ENCODE results near the gene S100A1.
A peak's percentile ranks its signal among the peaks of the same experiment; 100 is the strongest.

The S100A1 gene

DNA sequence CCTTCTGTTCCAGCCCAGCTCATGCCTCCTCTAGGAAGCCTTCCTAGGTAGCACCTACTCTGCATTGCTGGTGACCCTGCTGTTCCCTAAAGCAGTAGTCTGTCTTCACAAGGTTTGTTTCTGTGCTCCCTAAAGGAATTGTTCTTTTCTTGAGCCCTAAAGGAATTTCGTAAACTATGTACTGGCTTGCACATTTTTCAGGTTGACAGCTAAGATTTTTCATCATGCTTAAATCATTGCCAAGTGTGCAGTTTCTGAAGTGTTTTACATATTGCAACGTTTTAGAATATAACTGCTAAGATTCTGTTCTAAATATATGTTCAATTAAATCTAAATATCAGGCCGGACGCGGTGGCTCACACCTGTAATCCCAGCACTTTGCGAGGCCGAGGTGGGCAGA, 28.4 kb upstream of the S100A1 start:
- Histone ChIP-seq H3K4me1 (ENCODE audit: insufficient read depth, insufficient read length) (peaks cover 14% of the 10 kb centered on the region), H3K27me3 (ENCODE audit: insufficient read depth, insufficient read length) (no peaks in the 10 kb centered on the region), H3K9ac (ENCODE audit: insufficient read length, low read depth) (no peak overlapping the region), H3K4me3 (ENCODE audit: insufficient read length, low read depth) (no peak overlapping the region), H3K9me3 (ENCODE audit: insufficient read depth, low read length) (no peaks in the 10 kb centered on the region), H3K36me3 (ENCODE audit: insufficient read depth, insufficient read length, low read length) (no peaks in the 10 kb centered on the region)
- no peak for DNase-seq (ENCODE audit: low read depth, low spot score)
- TF ChIP-seq SUZ12 (IDR thresholded peaks at IDR 0.05; ENCODE audit: extremely low read depth, insufficient read depth, insufficient read length) (no peak), YY1 (IDR thresholded peaks at IDR 0.05; ENCODE audit: insufficient read depth, insufficient read length) (no peak), ZNF274 (IDR thresholded peaks at IDR 0.05; ENCODE audit: low read depth, low read length) (no peak)

DNA sequence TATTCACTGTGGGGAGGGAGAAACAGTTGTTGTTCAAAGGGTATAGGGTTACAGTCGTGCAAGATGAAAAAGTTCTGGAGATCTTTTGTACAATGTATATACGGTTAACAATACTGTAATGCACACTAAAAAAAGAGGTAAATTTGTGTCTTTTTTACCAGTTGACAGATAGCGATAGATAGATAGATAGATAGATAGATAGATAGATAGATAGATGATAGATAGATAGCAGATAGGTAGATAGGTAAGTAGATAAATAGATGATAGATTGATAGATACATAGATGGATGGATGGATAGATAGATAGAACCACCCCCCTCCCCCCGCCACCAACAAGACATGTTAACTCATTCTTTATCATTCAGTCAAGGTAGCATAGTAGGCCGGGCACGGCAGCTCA, 25.5 kb upstream of the S100A1 start:
- Histone ChIP-seq H3K4me3 (ENCODE audit: insufficient read length, low read depth) (no peak overlapping the region), H3K36me3 (ENCODE audit: insufficient read depth, insufficient read length, low read length) (peaks cover 24% of the 10 kb centered on the region), H3K9ac (ENCODE audit: insufficient read length, low read depth) (no peak overlapping the region), H3K27me3 (ENCODE audit: insufficient read depth, insufficient read length) (no peaks in the 10 kb centered on the region), H3K9me3 (ENCODE audit: insufficient read depth, low read length) (no peaks in the 10 kb centered on the region), H3K4me1 (ENCODE audit: insufficient read depth, insufficient read length) (peaks cover 23% of the 10 kb centered on the region)
- DNase-seq (ENCODE audit: low read depth, low spot score) = no peak
- no peak for TF ChIP-seq YY1 (IDR thresholded peaks at IDR 0.05; ENCODE audit: insufficient read depth, insufficient read length)
- no peak for TF ChIP-seq ZNF274 (IDR thresholded peaks at IDR 0.05; ENCODE audit: low read depth, low read length)
- TF ChIP-seq SUZ12 (IDR thresholded peaks at IDR 0.05; ENCODE audit: extremely low read depth, insufficient read depth, insufficient read length) = no peak

DNA sequence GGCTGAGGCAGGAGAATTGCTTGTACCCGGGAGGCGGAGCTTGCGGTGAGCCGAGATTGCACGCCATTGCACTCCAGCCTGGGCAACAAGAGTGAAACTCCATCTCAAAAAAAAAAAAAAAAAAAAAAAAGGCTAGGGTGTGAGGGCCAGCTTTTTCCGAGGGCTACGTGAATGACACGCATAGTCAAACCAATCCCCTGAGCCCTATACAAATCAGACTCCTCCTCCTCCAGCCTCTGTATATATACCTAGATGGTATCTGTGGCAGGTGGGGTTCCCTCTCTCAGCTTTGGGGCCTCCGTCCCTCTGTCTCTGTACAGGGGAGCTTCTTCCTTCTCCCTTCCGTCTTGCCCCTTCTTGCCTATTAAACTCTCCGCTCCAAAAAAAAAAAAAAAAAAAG, 22.0 kb upstream of the S100A1 start:
- H3K4me1 ChIP-seq (ENCODE audit: insufficient read depth, insufficient read length) = peaks cover 37% of the 10 kb centered on the region
- H3K9me3 ChIP-seq (ENCODE audit: insufficient read depth, low read length) = no peaks in the 10 kb centered on the region
- H3K27me3 ChIP-seq (ENCODE audit: insufficient read depth, insufficient read length) = no peaks in the 10 kb centered on the region
- peaks cover 28% of the 10 kb centered on the region for H3K36me3 ChIP-seq (ENCODE audit: insufficient read depth, insufficient read length, low read length)
- DNase-seq (ENCODE audit: low read depth, low spot score) = no peak
- no peak overlapping the region for H3K9ac ChIP-seq (ENCODE audit: insufficient read length, low read depth)
- no peak overlapping the region for H3K4me3 ChIP-seq (ENCODE audit: insufficient read length, low read depth)
- TF ChIP-seq SUZ12 (IDR thresholded peaks at IDR 0.05; ENCODE audit: extremely low read depth, insufficient read depth, insufficient read length) (no peak), YY1 (IDR thresholded peaks at IDR 0.05; ENCODE audit: insufficient read depth, insufficient read length) (no peak), ZNF274 (IDR thresholded peaks at IDR 0.05; ENCODE audit: low read depth, low read length) (no peak)

DNA sequence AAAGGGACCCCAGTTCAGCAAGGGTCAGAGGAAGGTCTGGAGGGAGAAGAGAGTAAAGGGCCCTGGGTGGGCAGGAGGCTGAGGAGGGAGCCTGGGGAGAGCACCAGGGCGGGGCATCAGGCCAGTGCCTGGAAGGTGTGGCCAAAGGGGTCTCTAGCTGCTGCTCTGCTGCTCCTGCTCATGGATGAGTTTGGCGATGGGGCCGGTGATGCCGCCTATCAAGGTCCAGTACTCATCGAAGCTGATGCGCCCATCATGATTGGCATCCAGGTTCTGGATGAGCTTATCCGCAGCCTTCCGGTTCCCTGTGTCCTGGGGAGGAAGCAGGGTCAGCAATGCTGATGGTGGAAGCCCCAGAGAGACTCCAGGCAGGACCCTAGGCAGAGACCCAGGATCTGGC, 20.9 kb upstream of the S100A1 start:
- no peaks in the 10 kb centered on the region for H3K9me3 ChIP-seq (ENCODE audit: insufficient read depth, low read length)
- no peak overlapping the region for H3K4me3 ChIP-seq (ENCODE audit: insufficient read length, low read depth)
- peaks cover 43% of the 10 kb centered on the region for H3K4me1 ChIP-seq (ENCODE audit: insufficient read depth, insufficient read length)
- peaks cover 3% of the 10 kb centered on the region for H3K27me3 ChIP-seq (ENCODE audit: insufficient read depth, insufficient read length)
- DNase-seq (ENCODE audit: low read depth, low spot score) = no peak
- TF ChIP-seq SUZ12 (IDR thresholded peaks at IDR 0.05; ENCODE audit: extremely low read depth, insufficient read depth, insufficient read length) (no peak), YY1 (IDR thresholded peaks at IDR 0.05; ENCODE audit: insufficient read depth, insufficient read length) (no peak), ZNF274 (IDR thresholded peaks at IDR 0.05; ENCODE audit: low read depth, low read length) (no peak)
- peaks cover 28% of the 10 kb centered on the region for H3K36me3 ChIP-seq (ENCODE audit: insufficient read depth, insufficient read length, low read length)
- H3K9ac ChIP-seq (ENCODE audit: insufficient read length, low read depth) = peak overlapping the region; percentile 7

DNA sequence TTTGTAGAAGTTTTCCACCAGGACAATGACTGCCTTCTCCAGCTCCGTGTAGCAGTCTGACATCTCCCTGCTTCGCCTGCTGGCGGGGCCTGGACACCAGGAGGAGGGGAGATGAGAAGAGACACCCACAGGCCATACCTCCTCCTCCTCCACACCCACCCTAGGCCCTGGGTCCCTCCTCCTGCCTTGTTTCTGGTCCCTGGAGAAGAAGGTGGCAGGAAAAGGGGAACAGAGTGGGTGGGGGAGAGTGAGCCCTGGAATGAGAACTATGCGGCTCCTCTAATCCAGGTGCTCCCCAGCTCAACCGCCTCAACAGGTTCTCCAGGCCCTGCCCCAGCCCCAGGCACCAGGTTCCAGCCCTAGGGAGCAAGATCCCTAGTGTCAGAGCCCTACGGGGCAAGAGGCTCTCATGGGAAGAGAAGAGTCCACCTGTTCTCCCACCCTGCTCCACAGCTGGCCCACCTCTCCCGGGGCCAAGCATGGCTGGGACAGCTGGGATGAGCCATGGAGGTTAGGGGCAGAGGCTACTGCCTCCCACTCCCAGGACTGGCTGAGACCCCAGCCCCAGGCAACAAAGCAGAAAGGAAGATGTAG, 20.0 kb upstream of the S100A1 start:
- Histone ChIP-seq H3K27me3 (ENCODE audit: insufficient read depth, insufficient read length) (peaks cover 3% of the 10 kb centered on the region), H3K36me3 (ENCODE audit: insufficient read depth, insufficient read length, low read length) (peaks cover 28% of the 10 kb centered on the region), H3K9me3 (ENCODE audit: insufficient read depth, low read length) (no peaks in the 10 kb centered on the region), H3K9ac (ENCODE audit: insufficient read length, low read depth) (peak overlapping the region; percentile 65), H3K4me1 (ENCODE audit: insufficient read depth, insufficient read length) (peaks cover 45% of the 10 kb centered on the region), H3K4me3 (ENCODE audit: insufficient read length, low read depth) (peak overlapping the region; percentile 19)
- no peak for TF ChIP-seq ZNF274 (IDR thresholded peaks at IDR 0.05; ENCODE audit: low read depth, low read length)
- no peak for TF ChIP-seq SUZ12 (IDR thresholded peaks at IDR 0.05; ENCODE audit: extremely low read depth, insufficient read depth, insufficient read length)
- TF ChIP-seq YY1 (IDR thresholded peaks at IDR 0.05; ENCODE audit: insufficient read depth, insufficient read length) = no peak
- DNase-seq (ENCODE audit: low read depth, low spot score) = no peak

DNA sequence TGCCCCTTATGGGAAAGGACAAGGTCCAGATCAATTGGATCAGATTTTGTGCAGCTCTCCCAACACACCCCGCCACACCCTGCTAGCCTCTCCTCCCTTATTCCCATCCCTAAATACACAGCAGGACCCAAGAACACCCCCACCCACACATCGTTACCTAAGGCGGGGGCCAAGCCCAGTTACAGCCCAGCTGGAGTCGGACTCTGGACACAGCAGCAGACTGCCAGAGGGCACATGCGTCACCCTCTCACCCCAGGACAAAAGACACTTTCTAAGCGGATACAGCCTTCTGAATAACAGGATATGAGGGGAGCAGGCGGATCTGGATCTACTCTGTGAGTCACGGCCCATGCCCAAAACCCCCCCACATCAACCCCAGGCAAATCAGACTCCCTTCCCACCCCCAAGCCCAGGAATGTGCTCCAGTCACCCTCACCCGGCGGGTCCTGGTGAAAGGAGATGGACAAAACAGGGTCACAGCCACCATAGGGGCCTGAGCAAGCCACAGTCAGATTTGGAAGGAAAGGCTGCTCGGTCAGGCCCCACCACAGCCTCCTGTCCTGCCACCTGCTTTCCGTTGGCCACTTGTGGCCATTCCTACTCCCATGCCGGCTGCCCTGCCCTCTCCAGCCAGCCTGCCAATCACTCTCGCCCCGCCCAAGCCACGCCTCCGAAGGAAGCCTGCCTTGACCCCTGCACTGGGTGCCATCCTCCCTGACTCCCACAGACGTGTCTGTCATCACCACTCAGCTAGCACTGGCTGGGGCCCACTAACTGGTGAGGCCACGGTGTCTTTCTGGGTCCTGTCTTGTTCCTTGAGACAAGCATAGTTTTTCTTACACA, 19.3 kb upstream of the S100A1 start:
- no peaks in the 10 kb centered on the region for H3K9me3 ChIP-seq (ENCODE audit: insufficient read depth, low read length)
- DNase-seq (ENCODE audit: low read depth, low spot score) = no peak
- peak overlapping the region; percentile 65 for H3K9ac ChIP-seq (ENCODE audit: insufficient read length, low read depth)

DNA sequence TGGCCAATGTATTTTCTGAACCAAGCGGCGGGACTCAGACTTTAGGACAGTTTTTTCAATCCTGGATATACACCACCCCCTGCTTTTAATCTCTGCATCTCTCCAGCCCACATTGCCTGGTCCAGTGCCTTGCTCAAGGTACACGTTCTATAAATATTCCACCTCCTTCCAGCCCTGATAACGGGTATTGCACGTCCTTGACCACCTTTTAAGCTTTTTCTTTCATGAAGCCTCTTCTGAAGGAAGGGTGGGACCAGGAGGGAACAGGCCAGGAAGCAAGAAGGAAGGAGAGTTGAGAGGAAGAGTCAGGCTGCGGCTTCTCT, 18.7 kb upstream of the S100A1 start:
- H3K4me1 ChIP-seq (ENCODE audit: insufficient read depth, insufficient read length) = peaks cover 47% of the 10 kb centered on the region
- no peak for DNase-seq (ENCODE audit: low read depth, low spot score)
- peaks cover 28% of the 10 kb centered on the region for H3K36me3 ChIP-seq (ENCODE audit: insufficient read depth, insufficient read length, low read length)
- peak overlapping the region; percentile 19 for H3K4me3 ChIP-seq (ENCODE audit: insufficient read length, low read depth)
- peak overlapping the region; percentile 13 for H3K9ac ChIP-seq (ENCODE audit: insufficient read length, low read depth)
- no peaks in the 10 kb centered on the region for H3K9me3 ChIP-seq (ENCODE audit: insufficient read depth, low read length)
- peaks cover 3% of the 10 kb centered on the region for H3K27me3 ChIP-seq (ENCODE audit: insufficient read depth, insufficient read length)
- TF ChIP-seq SUZ12 (IDR thresholded peaks at IDR 0.05; ENCODE audit: extremely low read depth, insufficient read depth, insufficient read length) (no peak), ZNF274 (IDR thresholded peaks at IDR 0.05; ENCODE audit: low read depth, low read length) (no peak), YY1 (IDR thresholded peaks at IDR 0.05; ENCODE audit: insufficient read depth, insufficient read length) (no peak)

More for the DNA sequence above, 19.3 kb upstream of the S100A1 start:
- Histone ChIP-seq H3K4me1 (ENCODE audit: insufficient read depth, insufficient read length) (peaks cover 47% of the 10 kb centered on the region), H3K4me3 (ENCODE audit: insufficient read length, low read depth) (peak overlapping the region; percentile 19), H3K27me3 (ENCODE audit: insufficient read depth, insufficient read length) (peaks cover 3% of the 10 kb centered on the region), H3K36me3 (ENCODE audit: insufficient read depth, insufficient read length, low read length) (peaks cover 28% of the 10 kb centered on the region)
- TF ChIP-seq SUZ12 (IDR thresholded peaks at IDR 0.05; ENCODE audit: extremely low read depth, insufficient read depth, insufficient read length) (no peak), ZNF274 (IDR thresholded peaks at IDR 0.05; ENCODE audit: low read depth, low read length) (no peak), YY1 (IDR thresholded peaks at IDR 0.05; ENCODE audit: insufficient read depth, insufficient read length) (no peak)
